Trophoblast cell (in vitro differentiated cells and primary cell): Measurements from ENCODE around the gene TMEM200B.
A peak's percentile ranks its signal among the peaks of the same experiment; 100 is the strongest.

Experiments used
- DNase-seq, 2 donors: peaks; one replicate each; pipeline ENCODE4 v3.0.0-alpha.2; 2016
- H2AFZ ChIP-seq: 2 replicates; pipeline ENCODE4 v1.6.1; 2013; ENCODE audit warnings: low read length, moderate library complexity, mild to moderate bottlenecking; ENCODE audit not compliant: insufficient read depth, poor library complexity
- H2AK5ac ChIP-seq: 2 replicates; pipeline ENCODE4 v1.6.1; 2013; ENCODE audit warnings: mild to moderate bottlenecking, low read length
- H2BK120ac ChIP-seq: 2 replicates; pipeline ENCODE4 v1.6.1; 2013; ENCODE audit warnings: low read length, mild to moderate bottlenecking, moderate library complexity; ENCODE audit not compliant: insufficient read depth, poor library complexity
- H2BK12ac ChIP-seq: 2 replicates; pipeline ENCODE4 v1.6.1; 2013; ENCODE audit warnings: mild to moderate bottlenecking, low read length, moderate library complexity
- H2BK5ac ChIP-seq: 2 replicates; pipeline ENCODE4 v1.6.1; 2013; ENCODE audit warnings: low read length, low read depth, moderate library complexity, mild to moderate bottlenecking; ENCODE audit not compliant: poor library complexity
- H3K14ac ChIP-seq: 2 replicates; pipeline ENCODE4 v1.6.1; 2013; ENCODE audit warnings: mild to moderate bottlenecking, low read length
- H3K18ac ChIP-seq: 2 replicates; pipeline ENCODE4 v1.6.1; 2013; ENCODE audit warnings: mild to moderate bottlenecking, low read length
- H3K23ac ChIP-seq: 2 replicates; pipeline ENCODE4 v1.6.1; 2013; ENCODE audit warnings: low read length
- H3K27ac ChIP-seq: 2 replicates; pipeline ENCODE4 v1.5.1; 2013; ENCODE audit warnings: low read depth, mild to moderate bottlenecking, inconsistent platforms, low read length, moderate library complexity
- H3K27me3 ChIP-seq: 2 replicates; pipeline ENCODE4 v1.6.1; 2013; ENCODE audit warnings: inconsistent platforms, mild to moderate bottlenecking, low read length, moderate library complexity; ENCODE audit not compliant: insufficient read depth
- H3K36me3 ChIP-seq, 2 experiments: 1 replicate in 1 of 2; 2 replicates in 1 of 2; pipeline ENCODE4 v1.6.1; 2013; ENCODE audit warnings: low read length in 2 of 2, mild to moderate bottlenecking in 2 of 2, moderate library complexity in 1 of 2; ENCODE audit not compliant: insufficient read depth in 2 of 2, control insufficient read depth in 1 of 2
- H3K4ac ChIP-seq: 2 replicates; pipeline ENCODE4 v1.6.1; 2013; ENCODE audit warnings: low read depth, mild to moderate bottlenecking, low read length, moderate library complexity
- H3K4me1 ChIP-seq, 2 experiments: 1 replicate in 1 of 2; 2 replicates in 1 of 2; pipeline ENCODE4 v1.6.1; 2013; ENCODE audit warnings: low read length in 2 of 2, mild to moderate bottlenecking in 2 of 2, moderate library complexity in 1 of 2; ENCODE audit not compliant: insufficient read depth in 2 of 2, control insufficient read depth in 1 of 2
- H3K4me2 ChIP-seq: 2 replicates; pipeline ENCODE4 v1.6.1; 2013; ENCODE audit warnings: inconsistent platforms, mild to moderate bottlenecking, low read length, moderate library complexity
- H3K4me3 ChIP-seq: 2 replicates; pipeline ENCODE4 v1.5.1; 2013; ENCODE audit warnings: mild to moderate bottlenecking, low read depth, low read length, inconsistent platforms
- H3K79me1 ChIP-seq: one replicate; pipeline ENCODE4 v1.6.1; 2013; ENCODE audit warnings: low read length
- H3K79me2 ChIP-seq: 2 replicates; pipeline ENCODE4 v1.6.1; 2013; ENCODE audit warnings: low read length, mild to moderate bottlenecking; ENCODE audit not compliant: control insufficient read depth, insufficient read depth, poor library complexity
- H3K9ac ChIP-seq: 2 replicates; pipeline ENCODE4 v1.6.1; 2013; ENCODE audit warnings: mild to moderate bottlenecking, low read length
- H3K9me3 ChIP-seq: 2 replicates; pipeline ENCODE4 v1.6.1; 2013; ENCODE audit warnings: low read depth, mild to moderate bottlenecking, control low read depth, inconsistent platforms, low read length; ENCODE audit not compliant: insufficient read depth
- H4K12ac ChIP-seq: 2 replicates; pipeline ENCODE4 v1.6.1; 2013; ENCODE audit warnings: low read depth, mild to moderate bottlenecking, low read length, moderate library complexity
- H4K8ac ChIP-seq: 2 replicates; pipeline ENCODE4 v1.6.1; 2013; ENCODE audit warnings: low read depth, mild to moderate bottlenecking, low read length, moderate library complexity
- H4K91ac ChIP-seq: one replicate; pipeline ENCODE4 v1.6.1; 2013; ENCODE audit warnings: low read depth, mild to moderate bottlenecking, low read length, moderate library complexity
- WGBS: extraction: QIAGEN DNeasy Blood & Tissue Kit; methylation state at CpG from one replicate; pipeline ENCODE4 v1.1.7; 2013; ENCODE audit warnings: missing lambda C conversion rate; ENCODE audit not compliant: insufficient read length, insufficient coverage; ENCODE audit errors: extremely low coverage; 5-methylcytosine and 5-hydroxymethylcytosine counted together

Gene TMEM200B

DNA sequence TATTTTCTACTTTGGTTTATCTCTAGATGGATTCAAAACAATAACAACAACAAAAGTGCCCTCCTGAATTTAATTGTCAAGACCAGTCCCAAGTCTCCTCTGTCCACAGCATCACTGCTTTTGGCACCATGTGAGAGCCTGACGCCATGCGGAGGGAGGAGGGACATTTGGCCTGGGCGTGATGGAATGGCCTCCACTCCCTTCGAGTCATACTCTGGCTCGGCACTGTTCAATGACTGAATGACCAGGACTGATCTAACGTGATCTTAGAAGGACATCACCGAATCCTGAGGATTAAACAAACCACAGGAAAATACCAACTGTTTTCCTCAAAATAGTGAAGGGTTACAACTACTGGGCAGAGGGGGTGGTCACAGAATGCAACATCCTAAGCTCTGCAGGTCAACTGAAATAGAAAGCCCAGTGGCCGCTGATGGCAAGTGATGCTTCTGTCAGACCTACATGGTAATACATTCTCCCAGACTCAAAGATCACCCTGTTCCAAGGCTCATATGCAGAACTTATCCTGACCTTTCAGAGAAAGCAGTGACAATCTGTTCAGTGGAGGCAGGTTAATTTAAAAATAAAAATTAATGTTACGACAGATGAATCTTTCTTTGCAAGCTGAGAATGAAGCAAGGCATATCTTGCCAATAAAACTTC, 38.9 kb upstream of the TMEM200B start:
- Histone ChIP-seq H3K14ac (no peak overlapping the region), H4K8ac (no peak overlapping the region), H3K4ac (peak overlapping the region; percentile 38), H3K4me1 (peaks cover 12 to 16% of the 10 kb centered on the region in 2 experiments), H2AFZ (no peak overlapping the region), H4K91ac (no peak overlapping the region), H3K4me2 (no peak overlapping the region), H3K79me1 (peaks cover 7% of the 10 kb centered on the region), H3K4me3 (no peak overlapping the region), H3K9me3 (no peaks in the 10 kb centered on the region), H2BK12ac (no peak overlapping the region), H3K9ac (no peak overlapping the region), H3K27ac (no peak overlapping the region), H3K79me2 (peaks cover 3% of the 10 kb centered on the region), H3K36me3 (peaks cover 20 to 42% of the 10 kb centered on the region in 2 experiments), H3K27me3 (no peaks in the 10 kb centered on the region), H3K23ac (no peak overlapping the region), H2BK120ac (no peak overlapping the region), H4K12ac (no peak overlapping the region), H3K18ac (no peak overlapping the region), H2AK5ac (no peak overlapping the region), H2BK5ac (no peak overlapping the region)
- WGBS = no CpG with 5 or more reads among the region's 9 CpGs
- DNase-seq = no peak

DNA sequence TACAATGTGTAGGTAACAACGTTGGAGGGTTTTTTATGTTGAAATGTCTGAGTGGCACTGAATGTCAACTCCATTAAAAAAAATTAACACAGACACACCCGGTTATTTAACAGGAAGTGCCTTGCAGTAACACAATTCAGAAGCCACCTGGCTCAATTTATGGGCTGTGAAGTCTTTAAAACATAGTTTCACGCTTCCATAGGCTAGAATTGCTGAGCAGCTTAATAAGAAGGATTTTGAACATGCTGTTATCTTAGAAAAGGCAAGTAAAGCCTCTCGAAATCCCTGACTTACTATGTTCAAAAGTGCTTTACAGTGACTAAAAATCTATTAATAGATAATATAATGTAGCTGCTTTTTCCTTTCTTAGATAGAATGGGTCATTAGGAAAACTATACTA, 38.3 kb upstream of the TMEM200B start:
- H4K8ac ChIP-seq = no peak overlapping the region

GRCh38 chr1:29159773-29160172, 36.1 kb upstream of the TMEM200B start:
- H2BK12ac ChIP-seq = no peak overlapping the region
- H2AK5ac ChIP-seq = no peak overlapping the region
- H3K4ac ChIP-seq = no peak overlapping the region
- no peak overlapping the region for H4K8ac ChIP-seq
- no peak overlapping the region for H2BK120ac ChIP-seq
- no peak for DNase-seq
- H4K91ac ChIP-seq = no peak overlapping the region
- WGBS = no CpG with 5 or more reads among the region's 3 CpGs
- peaks cover 3% of the 10 kb centered on the region for H3K79me2 ChIP-seq
- H3K4me2 ChIP-seq = no peak overlapping the region
- H3K36me3 ChIP-seq = peaks cover 20 to 31% of the 10 kb centered on the region in 2 experiments
- no peak overlapping the region for H3K23ac ChIP-seq
- no peak overlapping the region for H2BK5ac ChIP-seq
- H3K79me1 ChIP-seq = peaks cover 15% of the 10 kb centered on the region
- H2AFZ ChIP-seq = no peak overlapping the region
- no peak overlapping the region for H3K18ac ChIP-seq
- no peak overlapping the region for H3K14ac ChIP-seq
- no peak overlapping the region for H3K4me3 ChIP-seq
- H3K27me3 ChIP-seq = no peaks in the 10 kb centered on the region
- peaks cover 16 to 18% of the 10 kb centered on the region in 2 experiments for H3K4me1 ChIP-seq
- H3K9ac ChIP-seq = no peak overlapping the region
- H3K9me3 ChIP-seq = no peaks in the 10 kb centered on the region
- no peak overlapping the region for H3K27ac ChIP-seq
- no peak overlapping the region for H4K12ac ChIP-seq

More for the DNA sequence above, 38.3 kb upstream of the TMEM200B start:
- Histone ChIP-seq H3K27me3 (no peaks in the 10 kb centered on the region), H3K4ac (no peak overlapping the region), H3K4me2 (no peak overlapping the region), H3K27ac (no peak overlapping the region), H2BK5ac (no peak overlapping the region), H3K4me1 (peaks cover 13 to 18% of the 10 kb centered on the region in 2 experiments), H3K9me3 (no peaks in the 10 kb centered on the region), H3K9ac (no peak overlapping the region), H3K79me1 (peaks cover 10% of the 10 kb centered on the region), H3K79me2 (peaks cover 3% of the 10 kb centered on the region), H4K91ac (no peak overlapping the region), H2AK5ac (no peak overlapping the region), H3K18ac (no peak overlapping the region), H2AFZ (no peak overlapping the region), H3K14ac (no peak overlapping the region), H3K4me3 (no peak overlapping the region), H2BK120ac (no peak overlapping the region), H4K12ac (no peak overlapping the region), H3K36me3 (peaks cover 20 to 39% of the 10 kb centered on the region in 2 experiments), H3K23ac (no peak overlapping the region), H2BK12ac (no peak overlapping the region)
- WGBS = no CpG with 5 or more reads among the region's 4 CpGs
- DNase-seq = no peak

GRCh38 chr1:29157269-29157601, 33.5 kb upstream of the TMEM200B start:
- no peak overlapping the region for H2BK12ac ChIP-seq
- peaks cover 16 to 18% of the 10 kb centered on the region in 2 experiments for H3K4me1 ChIP-seq
- H3K79me1 ChIP-seq = peaks cover 15% of the 10 kb centered on the region
- no peak overlapping the region for H4K8ac ChIP-seq
- peak overlapping the region; percentile 23 for H2BK5ac ChIP-seq
- H3K4me3 ChIP-seq = no peak overlapping the region
- no peak for DNase-seq
- H4K91ac ChIP-seq = no peak overlapping the region
- H3K4ac ChIP-seq = no peak overlapping the region
- no peak overlapping the region for H2BK120ac ChIP-seq
- H4K12ac ChIP-seq = no peak overlapping the region
- no peak overlapping the region for H3K18ac ChIP-seq
- H2AK5ac ChIP-seq = no peak overlapping the region
- H2AFZ ChIP-seq = no peak overlapping the region
- no peaks in the 10 kb centered on the region for H3K27me3 ChIP-seq
- peak overlapping the region; percentile 41 for H3K4me2 ChIP-seq
- no peak overlapping the region for H3K23ac ChIP-seq
- H3K9ac ChIP-seq = no peak overlapping the region
- WGBS = no CpG with 5 or more reads among the region's 3 CpGs
- H3K79me2 ChIP-seq = peaks cover 3% of the 10 kb centered on the region
- peaks cover 36 to 48% of the 10 kb centered on the region in 2 experiments for H3K36me3 ChIP-seq
- H3K9me3 ChIP-seq = no peaks in the 10 kb centered on the region
- H3K14ac ChIP-seq = no peak overlapping the region
- H3K27ac ChIP-seq = peak overlapping the region; percentile 99
